IMR-90 (cell line): ENCODE results near the gene TAF3. TPM values are rescaled to one million over a fixed set of nuclear protein-coding genes. Genes with fewer than 3 reads are reported as not detected.

ENCODE experiments used
- ATAC-seq: fragments of 200-7000 bp; cut with Tn5 transposase; 2 replicates; pipeline ENCODE4 v1.9.1; 2020; ENCODE audit warnings: low read depth, mild to moderate bottlenecking, moderate library complexity
- BruUV-seq: library from RNA; stranded (reverse); fragments of 400-500 nt; replicated peaks from 2 replicates; lab custom pipeline; 2021; lab: Mats Ljungman, UMichigan
- CTCF ChIA-PET: fragments of 300-600 bp; formaldehyde crosslinking; extraction: SDS; loops from one replicate; lab custom pipeline; 2021; ENCODE audit warnings: antibody characterized with exemption; lab: Yijun Ruan, JAX
- POLR2A ChIA-PET: fragments of 300-600 bp; sonication (Branson Sonifier 250); formaldehyde crosslinking; loops from one replicate; lab custom pipeline; 2022; ENCODE audit warnings: antibody characterized with exemption; ENCODE audit not compliant: unreplicated experiment; lab: Charles Lee
- DNase-seq: peaks from one replicate; pipeline ENCODE4 v3.0.0; 2013
- H2AFZ ChIP-seq: replicated peaks from 2 replicates; pipeline ENCODE3; 2013; ENCODE audit warnings: low read length, mild to moderate bottlenecking; ENCODE audit not compliant: poor library complexity
- H2AK5ac ChIP-seq: 2 replicates; pipeline ENCODE4 v1.6.1; 2013; ENCODE audit warnings: low read depth, low read length, inconsistent platforms
- H2AK9ac ChIP-seq: replicated peaks from 2 replicates; pipeline ENCODE3; 2013; ENCODE audit warnings: mild to moderate bottlenecking, low read depth, low read length, moderate library complexity; ENCODE audit not compliant: poor library complexity
- H2BK120ac ChIP-seq: 2 replicates; pipeline ENCODE4 v1.6.1; 2013; ENCODE audit warnings: low read depth, low read length, inconsistent platforms
- H2BK15ac ChIP-seq: 3 replicates; pipeline ENCODE4 v1.6.1; 2013; ENCODE audit warnings: low read depth, low read length, inconsistent platforms
- H2BK20ac ChIP-seq: 2 replicates; pipeline ENCODE4 v1.6.1; 2013; ENCODE audit warnings: low read depth, mild to moderate bottlenecking, inconsistent platforms, low read length, moderate library complexity
- H2BK5ac ChIP-seq: 2 replicates; pipeline ENCODE4 v1.6.1; 2013; ENCODE audit warnings: mild to moderate bottlenecking, low read depth, low read length, inconsistent platforms; ENCODE audit not compliant: poor library complexity, severe bottlenecking
- H3K14ac ChIP-seq: replicated peaks from 2 replicates; pipeline ENCODE4 v1.6.1; 2013; ENCODE audit warnings: low read depth, low read length, inconsistent platforms
- H3K18ac ChIP-seq: 2 replicates; pipeline ENCODE4 v1.6.1; 2013; ENCODE audit warnings: low read depth, low read length, control low read depth
- H3K23ac ChIP-seq: 2 replicates; pipeline ENCODE4 v1.6.1; 2013; ENCODE audit warnings: low read depth, low read length, inconsistent platforms
- H3K27ac ChIP-seq: 2 replicates; pipeline ENCODE4 v1.5.1; 2013; ENCODE audit warnings: mild to moderate bottlenecking, control low read depth, low read length; ENCODE audit not compliant: insufficient read depth
- H3K27me3 ChIP-seq: 2 replicates; pipeline ENCODE4 v1.6.1; 2013; ENCODE audit warnings: low read length; ENCODE audit not compliant: control insufficient read depth, insufficient read depth
- H3K36me3 ChIP-seq: 2 replicates; pipeline ENCODE4 v1.6.1; 2013; ENCODE audit warnings: low read length, mixed read lengths; ENCODE audit not compliant: control insufficient read depth, insufficient read depth
- H3K4ac ChIP-seq: 2 replicates; pipeline ENCODE4 v1.6.1; 2013; ENCODE audit warnings: low read depth, low read length, inconsistent platforms
- H3K4me1 ChIP-seq: 2 replicates; pipeline ENCODE4 v1.6.1; 2013; ENCODE audit warnings: low read length, mixed read lengths; ENCODE audit not compliant: control insufficient read depth, insufficient read depth
- H3K4me2 ChIP-seq: 2 replicates; pipeline ENCODE4 v1.6.1; 2013; ENCODE audit warnings: low read depth, mild to moderate bottlenecking, control low read depth, low read length, moderate library complexity
- H3K4me3 ChIP-seq: 2 replicates; pipeline ENCODE4 v1.5.1; 2013; ENCODE audit warnings: low read depth, mild to moderate bottlenecking, control low read depth, low read length, moderate library complexity; ENCODE audit not compliant: insufficient read depth
- H3K56ac ChIP-seq: 2 replicates; pipeline ENCODE4 v1.6.1; 2013; ENCODE audit warnings: low read length, inconsistent platforms; ENCODE audit not compliant: insufficient read depth; ENCODE audit errors: extremely low read depth
- H3K79me1 ChIP-seq, 2 experiments: 2 replicates each; pipeline ENCODE4 v1.6.1; 2013; ENCODE audit warnings: low read length in 2 of 2, inconsistent platforms in 1 of 2, low read depth in 1 of 2
- H3K9ac ChIP-seq: 2 replicates; pipeline ENCODE4 v1.6.1; 2013; ENCODE audit warnings: low read depth, low read length, control low read depth
- H3K9me1 ChIP-seq: 2 replicates; pipeline ENCODE4 v1.6.1; 2013; ENCODE audit warnings: low read length, inconsistent platforms; ENCODE audit not compliant: insufficient read depth
- H3K9me3 ChIP-seq: 2 replicates; pipeline ENCODE4 v1.6.1; 2013; ENCODE audit warnings: low read length; ENCODE audit not compliant: control insufficient read depth, insufficient read depth
- H4K20me1 ChIP-seq: 2 replicates; pipeline ENCODE4 v1.6.1; 2013; ENCODE audit warnings: low read length, inconsistent platforms; ENCODE audit not compliant: insufficient read depth
- H4K5ac ChIP-seq: 2 replicates; pipeline ENCODE4 v1.6.1; 2013; ENCODE audit warnings: mild to moderate bottlenecking, low read depth, low read length, control low read depth
- H4K8ac ChIP-seq, 2 experiments: 2 replicates each; pipeline ENCODE4 v1.6.1; 2013; ENCODE audit warnings: low read depth in 2 of 2, low read length in 2 of 2, control low read depth in 1 of 2, inconsistent platforms in 1 of 2
- H4K91ac ChIP-seq: 2 replicates; pipeline ENCODE4 v1.6.1; 2013; ENCODE audit warnings: low read depth, low read length, inconsistent platforms; ENCODE audit not compliant: insufficient read depth
- CHD1 ChIP-seq: IDR thresholded peaks from 2 replicates; pipeline ENCODE4 v1.6.1; 2012; ENCODE audit warnings: low read depth, low read length, improper control_type of control experiment
- ELK1 ChIP-seq: fragments of 150-350 bp; IDR thresholded peaks from 2 replicates; pipeline ENCODE4 v1.6.1; 2016; ENCODE audit warnings: low read depth, mild to moderate bottlenecking, low read length, moderate library complexity, borderline replicate concordance
- MAFK ChIP-seq: IDR thresholded peaks from 2 replicates; pipeline ENCODE4 v1.6.1; 2012; ENCODE audit warnings: low read depth, low read length, improper control_type of control experiment
- MAZ ChIP-seq: IDR thresholded peaks from 2 replicates; pipeline ENCODE4 v1.6.1; 2012; ENCODE audit warnings: low read depth, mild to moderate bottlenecking, low read length, improper control_type of control experiment, moderate library complexity, borderline replicate concordance
- RAD21 ChIP-seq: IDR thresholded peaks from 2 replicates; pipeline ENCODE4 v1.6.1; 2012; ENCODE audit warnings: low read length, improper control_type of control experiment
- RFX5 ChIP-seq: IDR thresholded peaks from 2 replicates; pipeline ENCODE4 v1.8.0; 2012; ENCODE audit warnings: low read depth, mild to moderate bottlenecking, low read length, moderate library complexity
- SMC3 ChIP-seq: fragments of 150-350 bp; IDR thresholded peaks from 2 replicates; pipeline ENCODE4 v1.6.1; 2016; ENCODE audit warnings: low read depth, mild to moderate bottlenecking, antibody characterized with exemption, low read length, moderate library complexity
- WGBS, 2 experiments: methylation state at CpG; one replicate each; pipeline versions ENCODE4 v1.1.5 to v1.1.7; 2013; ENCODE audit warnings: missing lambda C conversion rate in 2 of 2; ENCODE audit not compliant: insufficient read length in 1 of 2; ENCODE audit errors: extremely low coverage in 2 of 2; 5-methylcytosine and 5-hydroxymethylcytosine counted together
- dilution Hi-C: fragments of 300-500 bp; cut with HindIII; formaldehyde crosslinking; loops from one replicate; pipeline ENCODE4 v1.14.3; 2018; ENCODE audit warnings: low sequenced_read_pairs; ENCODE audit not compliant: unreplicated experiment
- in situ Hi-C: fragments of 300-500 bp; cut with MboI; formaldehyde crosslinking; loops from 3 replicates; pipeline ENCODE4 v1.14.3; 2019; ENCODE audit warnings: low sequenced_read_pairs, inconsistent platforms, mixed read lengths
- intact Hi-C: fragments of 100-400 bp; cut with micrococcal nuclease; formaldehyde crosslinking; loops from 2 replicates; pipeline ENCODE4 v1.10.0; 2022
- polyA plus RNA-seq, 3 experiments: library from polyadenylated mRNA; depleted of rRNA; stranded (reverse); fragments of >200 nt; gene quantifications; 2 replicates each; pipeline ENCODE4 v1.2.3, GENCODE V29; 2012; ENCODE audit warnings: low replicate concordance in 1 of 3
- total RNA-seq: library from RNA; depleted of rRNA; stranded (reverse); fragments of >200 nt; gene quantifications from 2 replicates; pipeline ENCODE4 v1.2.3, GENCODE V29; 2012

Gene TAF3
- total and polyA plus RNA-seq, 2 of the 4 experiments (the other 2 are of a cell fraction): 1.4 to 2.3 TPM

- CTCF ChIA-PET: interaction anchor here (0.6 kb wide), 1 partner anchor 96 kb away, joined by 5 read pairs; no protein-coding TSS in a partner anchor
- no peak for TF ChIP-seq SMC3
- TF ChIP-seq CHD1: no peak
- no peak for TF ChIP-seq MAFK
- no peak for TF ChIP-seq RAD21
- TF ChIP-seq RFX5: no peak
- TF ChIP-seq MAZ: no peak
- TF ChIP-seq ELK1: no peak
- DNase-seq: no peak
- WGBS, 2 experiments: 80% methylated on average over 1 of the region's 6 CpGs; no CpG with 5 or more reads in 1 of the 2 experiments
- ATAC-seq: no peak
- H2AFZ ChIP-seq: no peak overlapping the region
- POLR2A ChIA-PET: no interaction called here
- H3K36me3 ChIP-seq: no peaks in the 10 kb centered on the region
- no peak overlapping the region for H3K4me3 ChIP-seq
- no peaks in the 10 kb centered on the region for H3K27me3 ChIP-seq
- H3K9me1 ChIP-seq: peaks cover 10% of the 10 kb centered on the region; the same call in 1 of the 2 replicates
- no peak overlapping the region for H2BK120ac ChIP-seq
- dilution Hi-C loops (no loop called here), in situ Hi-C loops (no loop called here), intact Hi-C loops (no loop called here)
- no peaks in the 10 kb centered on the region for H4K20me1 ChIP-seq
- H4K5ac ChIP-seq: no peak overlapping the region
- no peak overlapping the region for H4K8ac ChIP-seq
- H3K14ac ChIP-seq: no peak overlapping the region
- no peak overlapping the region for H3K23ac ChIP-seq
- no peak overlapping the region for H3K4ac ChIP-seq
- H3K27ac ChIP-seq: no peak overlapping the region
- H2BK5ac ChIP-seq: no peak overlapping the region
- H3K56ac ChIP-seq: no peak overlapping the region
- H3K79me1 ChIP-seq: peaks cover 14 to 26% of the 10 kb centered on the region in 2 experiments; a peak in 3 of 4 replicates
- no TSS peak for BruUV-seq
- H2AK5ac ChIP-seq: no peak overlapping the region; the same call in 1 of the 2 replicates
- no peak overlapping the region for H4K91ac ChIP-seq
- no peak overlapping the region for H3K18ac ChIP-seq
- H2AK9ac ChIP-seq: no peak overlapping the region
- H3K9ac ChIP-seq: no peak overlapping the region
- no peak overlapping the region for H3K4me2 ChIP-seq
- H2BK15ac ChIP-seq: 0 out of 3 replicates have a peak overlapping the region, but pooled peaks have one; percentile 37
- peaks cover 13% of the 10 kb centered on the region for H3K4me1 ChIP-seq
- H2BK20ac ChIP-seq: no peak overlapping the region
- no peaks in the 10 kb centered on the region; the same call in 1 of the 2 replicates for H3K9me3 ChIP-seq
These were observed 123.3 kb downstream of the TAF3 start for GRCh38 chr10:7941576-7941975.
